NT2/D1 (cell line): ENCODE results near the gene KCNK7.

Experiments used
- DNase-seq: peaks from one replicate; pipeline ENCODE4 v3.0.0-alpha.2; 2011; ENCODE audit warnings: low read depth, low spot score
- H3K27me3 ChIP-seq: 2 replicates; pipeline ENCODE4 v1.6.0; 2011; ENCODE audit warnings: mild to moderate bottlenecking; ENCODE audit not compliant: insufficient read length, insufficient read depth
- H3K36me3 ChIP-seq: 2 replicates; pipeline ENCODE4 v1.6.1; 2011; ENCODE audit warnings: mild to moderate bottlenecking, low read length, mixed read lengths; ENCODE audit not compliant: insufficient read depth, insufficient read length
- H3K4me1 ChIP-seq: 2 replicates; pipeline ENCODE4 v1.5.1; 2011; ENCODE audit not compliant: insufficient read depth, insufficient read length
- H3K4me3 ChIP-seq: 2 replicates; pipeline ENCODE4 v1.5.1; 2011; ENCODE audit warnings: low read depth; ENCODE audit not compliant: insufficient read length
- H3K9ac ChIP-seq: 2 replicates; pipeline ENCODE4 v1.6.0; 2011; ENCODE audit warnings: low read depth; ENCODE audit not compliant: insufficient read length
- H3K9me3 ChIP-seq: 2 replicates; pipeline ENCODE4 v1.5.1; 2011; ENCODE audit warnings: mild to moderate bottlenecking, low read length; ENCODE audit not compliant: insufficient read depth
- SUZ12 ChIP-seq: IDR thresholded peaks from 2 replicates; pipeline ENCODE4 v1.6.1; 2011; ENCODE audit not compliant: insufficient read length, insufficient read depth; ENCODE audit errors: extremely low read depth
- YY1 ChIP-seq: IDR thresholded peaks from 2 replicates; pipeline ENCODE4 v1.6.1; 2011; ENCODE audit not compliant: insufficient read length, insufficient read depth
- ZNF274 ChIP-seq: IDR thresholded peaks from 2 replicates; pipeline ENCODE4 v1.6.1; 2011; ENCODE audit warnings: mild to moderate bottlenecking, low read depth, low read length

Gene KCNK7

DNA sequence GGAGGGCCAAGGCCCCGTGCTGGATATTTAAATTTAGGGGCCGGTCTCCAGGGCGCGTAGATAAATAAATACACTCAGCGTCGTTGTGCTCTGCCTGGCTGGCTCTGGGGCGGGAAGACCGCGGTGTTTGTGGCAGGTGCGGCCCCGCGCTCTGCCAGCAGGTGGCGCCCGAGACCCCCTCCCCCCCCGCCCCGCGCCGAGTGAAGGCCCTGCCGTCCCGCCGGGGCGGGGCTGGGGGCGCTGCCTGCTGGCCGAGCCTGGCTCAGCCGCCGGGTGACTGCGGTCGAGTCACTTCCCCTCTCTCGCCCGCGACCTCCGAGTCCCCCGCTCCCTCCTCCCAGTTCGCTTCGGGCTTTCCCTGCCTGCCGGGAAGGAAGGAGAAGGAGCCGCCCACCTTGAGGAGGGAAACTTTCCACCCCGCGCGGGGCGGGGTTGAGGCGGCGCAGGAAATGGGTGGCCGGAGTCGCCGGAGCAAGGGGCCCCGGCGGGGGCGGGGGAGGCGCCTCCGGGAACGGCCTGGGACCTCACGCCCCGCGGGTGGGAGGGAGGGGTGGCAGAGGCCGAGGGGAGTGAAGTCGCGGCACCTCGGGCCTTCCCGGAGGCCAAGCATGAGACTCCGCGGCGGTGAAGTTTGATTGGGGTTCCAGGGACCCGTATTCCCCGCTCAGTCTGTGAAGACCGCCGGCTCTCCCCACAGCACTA lies 21.3 kb downstream of the KCNK7 start:
- Histone ChIP-seq H3K9me3 (no peaks in the 10 kb centered on the region), H3K27me3 (peaks cover 20% of the 10 kb centered on the region), H3K4me3 (peak overlapping the region; percentile 46), H3K9ac (peak overlapping the region; percentile 83), H3K36me3 (peaks cover 25% of the 10 kb centered on the region), H3K4me1 (peaks cover 41% of the 10 kb centered on the region)
- TF ChIP-seq YY1 (no peak), SUZ12 (no peak)
- DNase-seq = peak; percentile 93

GRCh38 chr11:65573391-65574079 lies 22.1 kb downstream of the KCNK7 start:
- Histone ChIP-seq H3K9ac (peak overlapping the region; percentile 99), H3K4me1 (peaks cover 38% of the 10 kb centered on the region), H3K4me3 (peak overlapping the region; percentile 76), H3K9me3 (no peaks in the 10 kb centered on the region), H3K27me3 (peaks cover 20% of the 10 kb centered on the region), H3K36me3 (peaks cover 21% of the 10 kb centered on the region)
- no peak for DNase-seq
- no peak for TF ChIP-seq YY1
- no peak for TF ChIP-seq ZNF274
- no peak for TF ChIP-seq SUZ12

GRCh38 chr11:65572356-65573051 lies 23.1 kb downstream of the KCNK7 start, which contains the start of gene FAM89B:
TSS of gene FAM89B (plus strand) at chr11:65572538. CDS start at chr11:65572670, 132 bp downstream.
- Histone ChIP-seq H3K4me1 (peaks cover 31% of the 10 kb centered on the region), H3K9ac (peak within 1 kb of the TSS; percentile 99)

DNA sequence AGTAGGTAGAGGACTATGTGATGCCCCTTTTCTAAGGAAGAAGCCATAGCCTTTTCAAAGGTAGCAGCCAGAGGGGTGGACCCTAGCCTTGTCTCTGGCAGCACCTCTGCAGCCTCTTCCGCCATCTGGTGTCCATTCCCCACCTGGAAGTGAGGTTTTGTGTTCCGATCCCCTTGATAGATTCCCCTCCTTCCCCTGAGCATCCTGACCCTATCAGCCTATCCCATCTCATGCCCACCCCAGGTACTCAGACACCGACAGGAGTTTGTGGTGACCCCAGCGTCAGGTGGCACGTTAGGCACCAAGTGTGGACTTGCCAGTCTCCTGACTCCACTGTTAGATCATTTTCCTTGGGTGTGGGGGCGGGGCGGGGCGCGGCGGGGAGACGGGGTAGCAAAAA lies 23.7 kb downstream of the KCNK7 start:
- TF ChIP-seq YY1 (no peak), ZNF274 (no peak), SUZ12 (no peak)
- DNase-seq = no peak
- Histone ChIP-seq H3K36me3 (peaks cover 19% of the 10 kb centered on the region), H3K4me3 (peak overlapping the region; percentile 99), H3K9me3 (no peaks in the 10 kb centered on the region), H3K27me3 (peaks cover 19% of the 10 kb centered on the region), H3K4me1 (peaks cover 26% of the 10 kb centered on the region), H3K9ac (peak overlapping the region; percentile 99)

More at GRCh38 chr11:65572356-65573051, 23.1 kb downstream of the KCNK7 start, which contains the start of gene FAM89B:
- DNase-seq = no peak
- Histone ChIP-seq H3K27me3 (peaks cover 20% of the 10 kb centered on the region), H3K9me3 (no peaks in the 10 kb centered on the region), H3K36me3 (peaks cover 19% of the 10 kb centered on the region), H3K4me3 (peak within 1 kb of the TSS; percentile 99)
- TF ChIP-seq YY1 = no peak
- no peak for TF ChIP-seq SUZ12
- no peak for TF ChIP-seq ZNF274

GRCh38 chr11:65571420-65571819 lies 24.2 kb downstream of the KCNK7 start:
- TF ChIP-seq YY1 = no peak
- TF ChIP-seq ZNF274 = no peak
- TF ChIP-seq SUZ12 = no peak
- Histone ChIP-seq H3K27me3 (peaks cover 13% of the 10 kb centered on the region), H3K4me3 (peak overlapping the region; percentile 99), H3K4me1 (peaks cover 22% of the 10 kb centered on the region), H3K36me3 (peaks cover 24% of the 10 kb centered on the region), H3K9me3 (no peaks in the 10 kb centered on the region), H3K9ac (peak overlapping the region; percentile 99)
- no peak for DNase-seq

DNA sequence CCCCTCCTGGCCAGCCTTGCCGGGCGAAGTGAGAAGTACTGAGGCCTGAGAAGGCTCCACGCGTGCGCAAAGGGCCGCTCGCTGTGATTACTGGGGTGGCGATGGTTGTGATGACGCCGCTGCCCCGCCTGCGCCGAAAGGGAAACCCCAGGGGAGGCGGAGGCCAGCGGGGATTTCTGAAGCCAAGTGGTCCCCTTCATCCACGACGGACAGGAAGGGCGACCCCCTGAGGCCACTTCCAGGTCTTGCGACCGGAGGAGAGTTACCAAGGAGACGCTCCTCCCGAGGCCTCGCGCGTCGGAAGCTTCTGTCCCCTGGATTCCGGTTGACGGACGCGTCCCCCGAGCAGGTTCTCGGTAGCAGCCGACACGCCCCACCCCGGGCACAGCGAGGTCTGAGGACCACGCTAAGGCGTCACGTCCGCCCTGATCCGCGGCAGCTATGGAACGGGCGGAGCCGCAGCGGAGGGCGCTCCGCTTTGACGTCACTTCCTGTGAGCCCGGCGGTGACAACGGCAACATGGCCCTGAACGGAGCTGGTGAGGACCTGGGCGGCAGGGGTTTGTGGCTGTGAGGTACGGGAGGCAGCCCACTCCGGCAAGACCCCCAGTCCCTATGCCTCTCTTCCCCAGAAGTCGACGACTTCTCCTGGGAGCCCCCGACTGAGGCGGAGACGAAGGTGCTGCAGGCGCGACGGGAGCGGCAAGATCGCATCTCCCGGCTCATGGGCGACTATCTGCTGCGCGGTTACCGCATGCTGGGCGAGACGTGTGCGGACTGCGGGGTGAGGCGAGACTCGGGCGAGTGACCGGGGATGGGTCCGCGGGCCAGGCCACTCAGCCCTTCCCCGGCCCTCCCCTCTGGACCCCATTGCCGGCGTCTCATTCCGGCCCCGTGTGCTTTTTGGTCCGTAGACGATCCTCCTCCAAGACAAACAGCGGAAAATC lies 25.4 kb downstream of the KCNK7 start, which contains the start of gene ZNRD2:
Gene ZNRD2 (plus strand): TSS at position 505 of the 946 bp plus-strand sequence. CDS start 15 bp downstream, at position 520.
- Histone ChIP-seq H3K4me1 (peaks cover 18% of the 10 kb centered on the region), H3K36me3 (peaks cover 24% of the 10 kb centered on the region), H3K4me3 (peak within 1 kb of the TSS; percentile 99), H3K27me3 (peaks cover 6% of the 10 kb centered on the region), H3K9ac (peak within 1 kb of the TSS; percentile 99), H3K9me3 (no peaks in the 10 kb centered on the region)
- DNase-seq = peak; percentile 98
- no peak for TF ChIP-seq ZNF274
- TF ChIP-seq SUZ12 = no peak
- peak; percentile 62 for TF ChIP-seq YY1
